ENCODE measurements around the gene AGPAT3. TPM values are rescaled to one million over a fixed set of nuclear protein-coding genes. Genes with fewer than 3 reads are reported as not detected.
"Not testable (repeated sequence)": the region's sequence is repeated elsewhere in the genome, so short reads cannot be mapped to it uniquely, and the experiment has no call there.

Gene AGPAT3
- total and polyA plus RNA-seq, 7 donors, result 14.4 to 48.5 (median 20.3) TPM

DNA sequence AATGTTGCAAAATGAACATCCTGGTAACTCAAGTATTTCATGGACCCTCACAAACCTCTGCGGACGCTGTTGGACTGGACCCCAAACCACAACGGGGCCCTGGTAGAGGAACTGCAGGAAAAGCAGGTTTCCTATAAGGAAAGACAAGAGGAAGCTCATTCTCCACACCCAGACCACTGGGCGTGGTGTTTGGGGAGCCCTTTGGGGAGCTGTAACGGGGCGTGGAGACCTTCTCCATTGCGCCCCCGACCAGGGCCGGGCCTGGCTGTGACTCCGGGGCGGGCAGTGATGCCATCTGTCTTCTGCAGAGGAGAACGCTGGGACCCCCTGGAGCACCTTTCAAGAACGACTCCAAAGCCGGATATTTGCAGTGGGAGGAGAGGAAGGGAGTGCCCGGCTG lies 30.0 kb upstream of the AGPAT3 start:
- H3K4me3 ChIP-seq, result no peak overlapping the region
- H3K27me3 ChIP-seq, result peaks cover 0 to 36% (median 0%) of the 10 kb centered on the region in 3 donors
- no peak for DNase-seq
- intact Hi-C loops (cut with DNase I), result no loop called here
- H3K9me3 ChIP-seq, result no peaks in the 10 kb centered on the region
- no peaks in the 10 kb centered on the region for H3K36me3 ChIP-seq
- TF ChIP-seq POLR2A (IDR thresholded peaks at IDR 0.05) (no peak), EP300 (IDR thresholded peaks at IDR 0.05) (no peak), POLR2AphosphoS5 (IDR thresholded peaks at IDR 0.05) (no peak)
- TF ChIP-seq, protein P1, sequence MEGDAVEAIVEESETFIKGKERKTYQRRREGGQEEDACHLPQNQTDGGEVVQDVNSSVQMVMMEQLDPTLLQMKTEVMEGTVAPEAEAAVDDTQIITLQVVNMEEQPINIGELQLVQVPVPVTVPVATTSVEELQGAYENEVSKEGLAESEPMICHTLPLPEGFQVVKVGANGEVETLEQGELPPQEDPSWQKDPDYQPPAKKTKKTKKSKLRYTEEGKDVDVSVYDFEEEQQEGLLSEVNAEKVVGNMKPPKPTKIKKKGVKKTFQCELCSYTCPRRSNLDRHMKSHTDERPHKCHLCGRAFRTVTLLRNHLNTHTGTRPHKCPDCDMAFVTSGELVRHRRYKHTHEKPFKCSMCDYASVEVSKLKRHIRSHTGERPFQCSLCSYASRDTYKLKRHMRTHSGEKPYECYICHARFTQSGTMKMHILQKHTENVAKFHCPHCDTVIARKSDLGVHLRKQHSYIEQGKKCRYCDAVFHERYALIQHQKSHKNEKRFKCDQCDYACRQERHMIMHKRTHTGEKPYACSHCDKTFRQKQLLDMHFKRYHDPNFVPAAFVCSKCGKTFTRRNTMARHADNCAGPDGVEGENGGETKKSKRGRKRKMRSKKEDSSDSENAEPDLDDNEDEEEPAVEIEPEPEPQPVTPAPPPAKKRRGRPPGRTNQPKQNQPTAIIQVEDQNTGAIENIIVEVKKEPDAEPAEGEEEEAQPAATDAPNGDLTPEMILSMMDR (IDR thresholded peaks at IDR 0.05), result no peak
- no peak overlapping the region for H3K27ac ChIP-seq
- 31 to 33% methylated on average over 15 of the region's 15 CpGs for WGBS, 2 donors
- H3K4me1 ChIP-seq, result no peaks in the 10 kb centered on the region

DNA sequence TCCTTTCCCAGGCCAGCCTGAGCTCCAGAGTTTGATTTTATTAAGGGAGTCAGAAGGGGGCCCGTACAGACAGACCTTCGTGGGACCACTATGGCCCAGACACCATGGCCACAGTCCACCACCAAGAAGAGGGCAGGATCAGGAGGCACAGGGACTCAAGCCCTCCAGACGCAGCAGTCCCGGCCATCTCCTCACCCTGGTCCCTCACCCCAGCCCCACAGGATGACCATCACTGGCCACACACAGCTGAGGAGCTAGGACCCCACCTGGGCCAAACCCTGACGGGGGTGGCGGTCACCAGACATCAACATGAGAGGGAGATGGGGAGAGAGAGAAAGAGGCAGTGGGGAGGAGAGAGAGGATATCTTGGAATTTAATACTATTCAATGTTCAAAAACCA lies 29.2 kb upstream of the AGPAT3 start:
- Histone ChIP-seq H3K9me3 (no peaks in the 10 kb centered on the region), H3K27ac (no peak overlapping the region), H3K36me3 (no peaks in the 10 kb centered on the region), H3K4me3 (no peak overlapping the region), H3K27me3 (peaks cover 0 to 32% (median 0%) of the 10 kb centered on the region in 3 donors), H3K4me1 (no peaks in the 10 kb centered on the region)
- WGBS, 2 donors, result 89 to 92% methylated on average over 6 of the region's 6 CpGs
- DNase-seq, result no peak
- intact Hi-C loops (cut with DNase I), result no loop called here
- TF ChIP-seq, protein P1 (IDR thresholded peaks at IDR 0.05), result no peak
- TF ChIP-seq EP300 (IDR thresholded peaks at IDR 0.05), result no peak
- no peak for TF ChIP-seq POLR2A (IDR thresholded peaks at IDR 0.05)
- TF ChIP-seq POLR2AphosphoS5 (IDR thresholded peaks at IDR 0.05), result no peak

DNA sequence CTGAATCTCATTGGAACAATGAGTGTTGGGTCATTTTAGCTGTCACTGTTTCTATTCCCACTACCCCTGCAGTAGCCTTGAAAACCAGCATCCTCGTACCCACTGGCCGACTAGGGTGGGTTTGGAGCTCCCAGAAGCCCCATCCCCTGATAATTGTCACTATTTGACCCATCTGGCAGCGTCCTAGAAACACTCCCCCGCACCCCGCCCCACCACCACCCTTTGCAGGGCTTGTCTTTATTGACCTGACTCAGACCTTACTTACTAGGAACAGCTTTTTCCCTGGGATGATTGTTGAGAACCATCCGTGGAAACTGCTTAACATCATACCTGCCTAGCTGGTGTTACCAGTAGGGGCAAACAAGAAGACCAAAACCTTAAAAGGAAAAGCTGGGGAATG lies 28.4 kb upstream of the AGPAT3 start:
- WGBS, 2 donors, result 53 to 84% methylated on average over 6 of the region's 6 CpGs
- Histone ChIP-seq H3K27me3 (peaks cover 0 to 24% (median 0%) of the 10 kb centered on the region in 3 donors), H3K4me1 (no peaks in the 10 kb centered on the region), H3K27ac (no peak overlapping the region), H3K4me3 (no peak overlapping the region), H3K36me3 (no peaks in the 10 kb centered on the region), H3K9me3 (no peaks in the 10 kb centered on the region)
- intact Hi-C loops (cut with DNase I), result no loop called here
- TF ChIP-seq, protein P1 (IDR thresholded peaks at IDR 0.05), result no peak
- TF ChIP-seq POLR2AphosphoS5 (IDR thresholded peaks at IDR 0.05) (no peak), POLR2A (IDR thresholded peaks at IDR 0.05) (no peak), EP300 (IDR thresholded peaks at IDR 0.05) (no peak)
- DNase-seq, result no peak

DNA sequence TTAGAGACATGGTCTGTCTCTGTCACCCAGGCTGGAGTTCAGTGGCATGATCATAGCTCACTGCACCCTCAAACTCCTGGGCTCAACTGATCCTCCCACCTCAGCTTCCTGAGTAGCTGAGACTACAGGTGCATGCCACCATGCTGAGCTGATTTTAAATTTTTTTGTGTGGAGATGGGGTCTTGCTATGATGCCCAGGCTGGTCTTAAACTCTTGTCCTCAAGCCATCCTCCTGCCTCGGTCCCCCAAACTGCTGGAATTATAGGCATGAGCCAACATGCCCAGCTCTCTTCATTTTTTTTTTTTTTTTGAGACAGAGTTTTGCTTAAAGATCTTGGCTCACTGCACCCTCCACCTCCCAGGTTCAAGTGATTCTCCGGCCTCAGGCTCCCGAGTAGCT lies 24.8 kb upstream of the AGPAT3 start:
- H3K27me3 ChIP-seq, result no peaks in the 10 kb centered on the region
- intact Hi-C loops (cut with DNase I), result no loop called here
- H3K27ac ChIP-seq, result no peak overlapping the region
- no peak for DNase-seq
- no peak overlapping the region for H3K4me3 ChIP-seq
- no peaks in the 10 kb centered on the region for H3K4me1 ChIP-seq
- no peak for TF ChIP-seq EP300 (IDR thresholded peaks at IDR 0.05)
- TF ChIP-seq POLR2AphosphoS5 (IDR thresholded peaks at IDR 0.05), result no peak
- TF ChIP-seq POLR2A (IDR thresholded peaks at IDR 0.05), result no peak
- TF ChIP-seq, protein P1 (IDR thresholded peaks at IDR 0.05), result no peak
- H3K9me3 ChIP-seq, result no peaks in the 10 kb centered on the region
- no peaks in the 10 kb centered on the region for H3K36me3 ChIP-seq
- 99 to 100% methylated on average over 3 of the region's 3 CpGs for WGBS, 2 donors

DNA sequence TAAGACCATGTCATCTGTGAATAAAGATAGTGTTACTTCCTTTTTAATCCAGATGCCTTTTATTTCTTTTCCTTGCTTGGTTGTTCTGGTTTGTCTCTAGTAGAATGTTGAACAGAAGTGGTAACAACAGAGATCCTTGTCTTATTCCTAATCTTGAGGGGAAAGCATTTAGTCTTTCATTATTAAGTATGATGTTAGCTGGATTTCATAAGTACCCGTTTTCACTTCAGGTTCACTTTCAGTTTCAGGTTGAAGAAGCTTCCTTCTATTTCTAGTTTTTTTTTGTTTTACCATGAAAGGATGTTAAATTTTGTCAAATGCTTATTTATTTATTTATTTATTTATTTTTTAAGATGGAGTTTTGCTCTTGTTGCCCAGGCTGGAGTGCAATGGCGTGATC lies 22.3 kb upstream of the AGPAT3 start:
- intact Hi-C loops (cut with DNase I), result no loop called here
- H3K4me3 ChIP-seq, result no peak overlapping the region
- no peaks in the 10 kb centered on the region for H3K27me3 ChIP-seq
- DNase-seq, result no peak
- H3K9me3 ChIP-seq, result no peaks in the 10 kb centered on the region
- WGBS, 2 donors, result 46 to 69% methylated on average over 2 of the region's 2 CpGs
- H3K27ac ChIP-seq, result no peak overlapping the region
- no peaks in the 10 kb centered on the region for H3K4me1 ChIP-seq
- TF ChIP-seq, protein P1 (IDR thresholded peaks at IDR 0.05), result no peak
- TF ChIP-seq POLR2A (IDR thresholded peaks at IDR 0.05) (no peak), POLR2AphosphoS5 (IDR thresholded peaks at IDR 0.05) (no peak), EP300 (IDR thresholded peaks at IDR 0.05) (no peak)
- no peaks in the 10 kb centered on the region for H3K36me3 ChIP-seq

DNA sequence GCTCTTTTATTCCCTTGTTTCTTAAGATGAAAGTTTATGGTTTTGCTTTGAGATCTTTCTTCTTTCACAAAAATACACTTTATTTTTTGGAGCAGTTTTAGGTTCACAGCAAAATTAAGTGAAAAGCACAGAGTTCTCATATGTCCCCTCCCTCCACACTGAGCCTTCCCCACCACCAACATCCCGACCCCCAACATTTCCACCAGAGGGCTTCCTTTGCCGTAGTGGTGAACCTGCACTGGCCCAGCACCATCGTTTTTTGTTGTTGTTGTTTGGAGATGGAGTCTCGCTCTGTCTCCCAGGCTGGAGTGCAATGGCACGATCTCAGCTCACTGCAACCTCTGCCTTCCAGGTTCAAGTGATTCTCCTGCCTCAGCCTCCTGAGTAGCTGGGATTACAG lies 20.1 kb upstream of the AGPAT3 start:
- H3K36me3 ChIP-seq; H3K27me3 ChIP-seq; H3K4me3 ChIP-seq; H3K27ac ChIP-seq; DNase-seq; H3K9me3 ChIP-seq; H3K4me1 ChIP-seq; intact Hi-C loops (cut with DNase I): not testable (repeated sequence)
- WGBS, 2 donors, result 80 to 83% methylated on average over 5 of the region's 5 CpGs
